Ramos (cell line): ENCODE data around the gene RABGAP1.

Experiments
- in situ Hi-C: fragments of 300-500 bp; cut with MboI; formaldehyde crosslinking; loops from one replicate; pipeline ENCODE4 v1.14.3; 2022; ENCODE audit warnings: low sequenced_read_pairs; ENCODE audit not compliant: unreplicated experiment

Gene RABGAP1

GRCh38 chr9:123002754-123003153, 61.9 kb downstream of the RABGAP1 start:
- in situ Hi-C loops, result no loop called here

GRCh38 chr9:123003466-123003865, 62.6 kb downstream of the RABGAP1 start:
- in situ Hi-C loops, result no loop called here

GRCh38 chr9:123005964-123006363, 65.1 kb downstream of the RABGAP1 start:
- in situ Hi-C loops, result no loop called here

GRCh38 chr9:123007269-123007668, 66.4 kb downstream of the RABGAP1 start:
- in situ Hi-C loops, result no loop called here

- in situ Hi-C loops, result no loop called here
Observed at GRCh38 chr9:123008909-123009308, 68.1 kb downstream of the RABGAP1 start.

- in situ Hi-C loops, result no loop called here
Observed at GRCh38 chr9:123011380-123011779, 70.6 kb downstream of the RABGAP1 start.

GRCh38 chr9:123011878-123012528, 71.2 kb downstream of the RABGAP1 start:
- in situ Hi-C loops, result no loop called here

GRCh38 chr9:123016631-123017030, 75.8 kb downstream of the RABGAP1 start:
- in situ Hi-C loops, result no loop called here

- in situ Hi-C loops, result no loop called here
Observed at GRCh38 chr9:123020796-123021195, 80.0 kb downstream of the RABGAP1 start.

GRCh38 chr9:123026425-123026824, 85.6 kb downstream of the RABGAP1 start:
- in situ Hi-C loops, result no loop called here

GRCh38 chr9:123027517-123027916, 86.7 kb downstream of the RABGAP1 start:
- in situ Hi-C loops, result no loop called here

GRCh38 chr9:123028136-123028535, 87.3 kb downstream of the RABGAP1 start:
- in situ Hi-C loops, result no loop called here

GRCh38 chr9:123028973-123029372, 88.2 kb downstream of the RABGAP1 start:
- in situ Hi-C loops, result no loop called here

- in situ Hi-C loops, result no loop called here
Observed at GRCh38 chr9:123031963-123032362, 91.1 kb downstream of the RABGAP1 start.

- in situ Hi-C loops, result no loop called here
Observed at GRCh38 chr9:123033352-123033751, 92.5 kb downstream of the RABGAP1 start, which contains the start of gene GPR21. Gene GPR21, plus strand, starts transcription at chr9:123033667. Its CDS starts 900 bp downstream, at chr9:123034567.

- in situ Hi-C loops, result no loop called here
Observed at GRCh38 chr9:123033864-123034601, 93.2 kb downstream of the RABGAP1 start.

GRCh38 chr9:123034881-123035510, 94.2 kb downstream of the RABGAP1 start:
- in situ Hi-C loops, result no loop called here

- in situ Hi-C loops, result no loop called here
Observed at GRCh38 chr9:123035791-123036190, 95.0 kb downstream of the RABGAP1 start.

GRCh38 chr9:123036893-123037545, 96.2 kb downstream of the RABGAP1 start:
- in situ Hi-C loops, result no loop called here

GRCh38 chr9:123039617-123040219, 98.9 kb downstream of the RABGAP1 start:
- in situ Hi-C loops, result no loop called here
